Heart left ventricle (tissue), 16 donors: ENCODE results near the gene ARAP1. TPM values are rescaled to one million over a fixed set of nuclear protein-coding genes. Genes with fewer than 3 reads are reported as not detected.

Experiments
- ATAC-seq, 4 donors: fragments of 200-7000 bp; cut with Tn5 transposase; one replicate each; pipeline ENCODE4 v1.9.1; 2020 to 2022; ENCODE audit warnings: moderate library complexity in 4 of 4, mild to moderate bottlenecking in 3 of 4, moderate number of reproducible peaks in 1 of 4
- DNase-seq, 5 donors: peaks; one replicate each; pipeline ENCODE4 v3.0.0-alpha.2; 2020
- H3K27ac ChIP-seq, 12 donors: fragments of 200-600 bp; sonication (generic) in 4 of 12; one replicate each; pipeline versions ENCODE4 v1.5.0 to v1.8.0; 2016 to 2022; ENCODE audit warnings: mild to moderate bottlenecking in 2 of 12
- H3K27me3 ChIP-seq, 9 donors: fragments of 200-600 bp; sonication (generic) in 2 of 9; one replicate each; pipeline versions ENCODE4 v1.5.1 to v1.8.0; 2016 to 2022; ENCODE audit warnings: mild to moderate bottlenecking in 3 of 9
- H3K36me3 ChIP-seq, 9 donors: fragments of 200-600 bp; sonication (generic) in 2 of 9; one replicate each; pipeline versions ENCODE4 v1.5.0 to v1.8.0; 2018 to 2022; ENCODE audit warnings: mild to moderate bottlenecking in 2 of 9
- H3K4me1 ChIP-seq, 12 donors: fragments of 200-600 bp; sonication (generic) in 4 of 12; one replicate each; pipeline versions ENCODE4 v1.5.0 to v1.8.0; 2016 to 2022; ENCODE audit warnings: mild to moderate bottlenecking in 3 of 12
- H3K4me3 ChIP-seq, 12 donors: fragments of 200-600 bp; sonication (generic) in 4 of 12; one replicate each; pipeline versions ENCODE4 v1.5.0 to v1.8.0; 2017 to 2022; ENCODE audit warnings: mild to moderate bottlenecking in 9 of 12, moderate library complexity in 4 of 12
- H3K9me3 ChIP-seq, 12 donors: fragments of 200-600 bp; sonication (generic) in 4 of 12; one replicate each; pipeline versions ENCODE4 v1.5.0 to v1.8.0; 2016 to 2022; ENCODE audit warnings: mild to moderate bottlenecking in 1 of 12
- POLR2A ChIP-seq, 2 donors: fragments of 450-650 bp; IDR thresholded peaks; one replicate each; pipeline ENCODE4 v1.6.1; 2017; ENCODE audit warnings: antibody characterized with exemption in 2 of 2, mild to moderate bottlenecking in 2 of 2, moderate library complexity in 2 of 2
- WGBS, 4 donors: extraction: QIAGEN DNeasy Blood & Tissue Kit in 2 of 4; methylation state at CpG; one replicate each; pipeline versions ENCODE4 v1.1.5 to v1.1.7; 2013 to 2018; 5-methylcytosine and 5-hydroxymethylcytosine counted together
- intact Hi-C, 10 donors: fragments of 100-400 bp; cut with DNase I; formaldehyde crosslinking; loops; one replicate each; pipeline versions ENCODE4 v1.11.1 to v1.14.2; 2022
- polyA plus RNA-seq, 2 donors: library from polyadenylated mRNA; stranded (reverse); fragments of 200-250 nt; gene quantifications; one replicate each; pipeline ENCODE4 v1.2.3, GENCODE V29; 2013
- total RNA-seq, 9 donors: library from RNA; depleted of rRNA in 2 of 9; stranded (reverse); fragments of >200 nt in 2 of 9; fragmentation: NEBNext Ultra II Directional in 3 of 9; extraction: Animal tissue kit (Norgen Biotek cat#: 25700) in 3 of 9; gene quantifications; one replicate each; pipeline versions ENCODE4 v1.1.0 to v1.2.4, GENCODE V29; 2016 to 2023
- TF ChIP-seq, protein P1 (sequence below), 12 donors: fragments of 200-600 bp; sonication (generic) in 4 of 12; IDR thresholded peaks; one replicate each; pipeline versions ENCODE4 v1.5.0 to v1.8.0; 2018 to 2022; ENCODE audit warnings: antibody characterized with exemption in 12 of 12, mild to moderate bottlenecking in 5 of 12
- donor health status: ischemic (EF 13 %, LVEDD 7.1; RV severe dilation, severe dysfunction).
- donor health status: healthy with polysubstance abuse.
- donor health status: DM: no; HTN: yes; CAD: no.
- donor health status: DM: no; HTN: no; CAD: no.
- donor health status: ischemic (EF 25% LVEDD 6.9; RV normal size, moderate dysfunction).
- donor health status: ischemic (EF 25% LVEDD 5.7; RV mildly dilated, moderate dysfunction).
- donor health status: healthy.
- donor health status: DM: yes; HTN: yes; CAD: no.
- donor health status: ischemic (EF 35%, LVEDD 5.7; RV mildly dilated, moderate dysfunction).
- donor health status: nonischemic (EF 11% LVEDD 7.7; RV severe dilation, severe dysfunction).
- donor health status: DM: yes; HTN: yes; CAD: no.
- donor health status: PGD.
- donor health status: ischemic (EF 29% LVEDD 5.4; RV normal size, mild dysfunction).
- donor health status: nonischemic (EF 23%, LVEDD 6.1; RV moderate dilation, normal function).

ARAP1 gene
- total and polyA plus RNA-seq, 11 donors = 35.4 to 116 (median 43.6) TPM

DNA sequence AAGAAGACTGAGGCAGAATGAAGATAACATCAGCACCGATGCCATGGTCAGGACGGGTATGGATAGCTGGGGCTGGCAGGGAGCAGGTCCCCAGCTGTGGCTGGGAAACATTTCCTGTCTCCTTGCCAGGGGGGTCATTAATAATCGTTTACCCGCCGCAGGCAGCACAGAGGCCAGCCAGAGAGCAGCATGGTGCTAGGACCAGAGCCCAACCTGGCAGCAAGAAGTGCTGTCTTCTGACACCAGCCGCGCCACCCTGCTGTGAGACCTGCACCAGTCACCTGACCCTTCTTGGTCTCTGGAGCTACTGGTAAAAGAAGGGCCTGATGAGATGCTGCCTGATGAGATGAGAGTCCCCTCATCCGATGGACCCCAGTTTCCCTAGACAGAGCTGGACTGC, 114.3 kb downstream of the ARAP1 start:
- no peak for TF ChIP-seq POLR2A (IDR thresholded peaks at IDR 0.05)
- TF ChIP-seq, protein P1, sequence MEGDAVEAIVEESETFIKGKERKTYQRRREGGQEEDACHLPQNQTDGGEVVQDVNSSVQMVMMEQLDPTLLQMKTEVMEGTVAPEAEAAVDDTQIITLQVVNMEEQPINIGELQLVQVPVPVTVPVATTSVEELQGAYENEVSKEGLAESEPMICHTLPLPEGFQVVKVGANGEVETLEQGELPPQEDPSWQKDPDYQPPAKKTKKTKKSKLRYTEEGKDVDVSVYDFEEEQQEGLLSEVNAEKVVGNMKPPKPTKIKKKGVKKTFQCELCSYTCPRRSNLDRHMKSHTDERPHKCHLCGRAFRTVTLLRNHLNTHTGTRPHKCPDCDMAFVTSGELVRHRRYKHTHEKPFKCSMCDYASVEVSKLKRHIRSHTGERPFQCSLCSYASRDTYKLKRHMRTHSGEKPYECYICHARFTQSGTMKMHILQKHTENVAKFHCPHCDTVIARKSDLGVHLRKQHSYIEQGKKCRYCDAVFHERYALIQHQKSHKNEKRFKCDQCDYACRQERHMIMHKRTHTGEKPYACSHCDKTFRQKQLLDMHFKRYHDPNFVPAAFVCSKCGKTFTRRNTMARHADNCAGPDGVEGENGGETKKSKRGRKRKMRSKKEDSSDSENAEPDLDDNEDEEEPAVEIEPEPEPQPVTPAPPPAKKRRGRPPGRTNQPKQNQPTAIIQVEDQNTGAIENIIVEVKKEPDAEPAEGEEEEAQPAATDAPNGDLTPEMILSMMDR (IDR thresholded peaks at IDR 0.05) = no peak
- ATAC-seq (no peak), DNase-seq (no peak)
- peaks cover 5 to 88% (median 55%) of the 10 kb centered on the region in 12 donors for H3K4me1 ChIP-seq
- intact Hi-C loops = no loop called here
- no peak overlapping the region for H3K4me3 ChIP-seq
- no peaks in the 10 kb centered on the region for H3K9me3 ChIP-seq
- H3K27ac ChIP-seq = peak overlapping the region in 1 of 12 donors; percentile 89
- no peaks in the 10 kb centered on the region for H3K36me3 ChIP-seq
- 45 to 77% (median 70%) methylated on average over 6 to 8 of the region's 8 CpGs for WGBS, 4 donors
- H3K27me3 ChIP-seq = peaks cover 0 to 29% (median 0%) of the 10 kb centered on the region in 9 donors

DNA sequence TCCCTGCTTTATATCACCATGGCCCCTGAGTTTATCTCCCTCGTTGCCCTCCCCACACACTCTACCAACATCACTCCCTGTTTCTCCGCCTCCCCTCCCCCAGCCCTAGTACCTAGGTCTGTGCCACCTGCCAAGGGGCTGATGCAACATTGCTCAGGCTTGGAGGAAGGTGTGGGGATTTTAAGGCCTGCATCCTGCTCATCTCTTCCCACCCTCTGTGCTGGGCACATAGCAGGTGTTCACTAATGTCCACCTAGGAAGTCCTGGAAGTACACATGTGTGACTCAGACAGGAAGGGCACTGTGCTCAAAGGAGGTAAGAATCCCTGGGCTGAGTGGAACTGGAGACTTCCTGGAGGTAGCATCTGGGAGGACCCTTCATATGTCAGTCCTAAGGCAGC, 115.0 kb downstream of the ARAP1 start:
- 79 to 85% (median 81%) methylated on average over 2 of the region's 2 CpGs for WGBS, 4 donors

DNA sequence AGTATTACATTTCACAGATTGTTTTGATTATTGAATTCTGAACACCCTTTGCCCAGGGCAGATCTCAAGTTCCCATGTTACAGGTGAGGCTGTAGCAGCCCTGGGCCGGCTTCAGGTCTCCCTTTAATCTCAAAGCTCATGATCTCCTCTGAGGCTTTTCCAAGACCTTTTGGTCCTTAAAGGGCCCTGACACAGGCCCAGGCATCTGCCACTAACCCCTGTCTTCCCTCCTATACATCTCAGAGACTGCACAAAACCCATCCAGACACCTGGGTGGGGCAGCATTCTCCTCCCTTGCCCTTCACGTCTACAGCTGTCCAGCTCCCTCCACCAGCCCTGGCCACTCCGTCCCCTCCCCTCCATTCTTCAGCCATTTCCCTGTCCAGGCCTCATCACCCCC, 115.8 kb downstream of the ARAP1 start:
- Histone ChIP-seq H3K4me1 (peaks cover 5 to 90% (median 61%) of the 10 kb centered on the region in 12 donors), H3K36me3 (no peaks in the 10 kb centered on the region), H3K27ac (peak overlapping the region; percentile 16 to 89 (median 73)), H3K4me3 (peak overlapping the region in 1 of 12 donors; percentile 9), H3K27me3 (peaks cover 0 to 21% (median 0%) of the 10 kb centered on the region in 9 donors), H3K9me3 (no peaks in the 10 kb centered on the region)
- 69 to 78% (median 70%) methylated on average over 3 of the region's 3 CpGs for WGBS, 4 donors
- no peak for DNase-seq
- TF ChIP-seq, protein P1 (IDR thresholded peaks at IDR 0.05) = no peak
- TF ChIP-seq POLR2A (IDR thresholded peaks at IDR 0.05) = no peak
- intact Hi-C loops = no loop called here
- no peak for ATAC-seq

More for the DNA sequence above, 115.0 kb downstream of the ARAP1 start:
- Histone ChIP-seq H3K9me3 (no peaks in the 10 kb centered on the region), H3K4me1 (peaks cover 5 to 89% (median 58%) of the 10 kb centered on the region in 12 donors), H3K36me3 (no peaks in the 10 kb centered on the region), H3K27ac (peak overlapping the region in 9 of 12 donors; percentile 33 to 89 (median 77)), H3K4me3 (no peak overlapping the region), H3K27me3 (peaks cover 0 to 29% (median 0%) of the 10 kb centered on the region in 9 donors)
- no peak for TF ChIP-seq POLR2A (IDR thresholded peaks at IDR 0.05)
- TF ChIP-seq, protein P1 (IDR thresholded peaks at IDR 0.05) = no peak
- DNase-seq = no peak
- intact Hi-C loops = no loop called here
- no peak for ATAC-seq

DNA sequence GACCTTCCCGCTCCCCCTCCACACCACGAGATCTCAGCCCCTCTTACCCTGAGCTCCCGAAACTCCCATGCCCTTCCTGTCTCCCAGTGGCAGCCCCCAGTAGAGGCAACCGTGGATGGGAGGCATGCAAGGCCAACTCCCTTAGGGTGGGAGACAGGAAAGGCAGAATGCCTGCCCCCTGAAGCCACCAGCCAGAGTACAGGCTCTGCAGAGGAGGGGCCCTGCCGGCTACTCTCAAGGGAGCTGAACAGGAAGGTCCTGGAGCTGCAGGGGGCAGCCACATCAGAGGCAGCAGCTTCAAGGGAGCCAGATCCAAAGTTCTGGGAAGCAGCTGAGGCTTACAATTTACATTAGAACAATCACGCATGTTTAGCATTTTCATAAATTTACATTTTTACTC, 116.3 kb downstream of the ARAP1 start:
- TF ChIP-seq, protein P1 (IDR thresholded peaks at IDR 0.05) = no peak
- TF ChIP-seq POLR2A (IDR thresholded peaks at IDR 0.05) = no peak
- intact Hi-C loops = no loop called here
- WGBS, 4 donors = 52 to 65% (median 57%) methylated on average over 6 of the region's 6 CpGs
- Histone ChIP-seq H3K27me3 (peaks cover 0 to 17% (median 0%) of the 10 kb centered on the region in 9 donors), H3K27ac (peak overlapping the region; percentile 16 to 89 (median 73)), H3K4me1 (peaks cover 10 to 90% (median 65%) of the 10 kb centered on the region in 12 donors), H3K9me3 (no peaks in the 10 kb centered on the region), H3K4me3 (peak overlapping the region in 1 of 12 donors; percentile 9), H3K36me3 (no peaks in the 10 kb centered on the region)
- DNase-seq = peak in 2 of 5 donors; percentile 56 to 65
- ATAC-seq = no peak
